Psoas muscle (tissue), 8 donors: ENCODE measurements around the gene PPP2R5A. TPM values are rescaled to one million over a fixed set of nuclear protein-coding genes. Genes with fewer than 3 reads are reported as not detected.
"Not testable (repeated sequence)": the region's sequence is repeated elsewhere in the genome, so short reads cannot be mapped to it uniquely, and the experiment has no call there.

Source experiments
- ATAC-seq, 4 donors: fragments of 200-7000 bp; cut with Tn5 transposase; one replicate each; pipeline ENCODE4 v1.9.1; 2020; ENCODE audit warnings: moderate library complexity in 3 of 4, mild to moderate bottlenecking in 2 of 4
- DNase-seq, 2 donors: peaks; one replicate each; pipeline ENCODE4 v3.0.0-alpha.2; 2020
- H3K27ac ChIP-seq: fragments of 200-600 bp; one replicate; pipeline ENCODE4 v1.8.0; 2022
- H3K27me3 ChIP-seq, 3 donors: fragments of 200-600 bp in 1 of 3; one replicate each; pipeline versions ENCODE4 v1.6.1 to v1.8.0; 2013 to 2022; ENCODE audit warnings: low read length in 2 of 3, mild to moderate bottlenecking in 2 of 3, moderate library complexity in 1 of 3; ENCODE audit not compliant: insufficient read depth in 3 of 3
- H3K36me3 ChIP-seq, 2 donors: fragments of 200-600 bp in 1 of 2; one replicate each; pipeline versions ENCODE4 v1.6.1 to v1.8.0; 2013 to 2022; ENCODE audit warnings: low read depth in 1 of 2, mild to moderate bottlenecking in 1 of 2, moderate library complexity in 1 of 2; ENCODE audit not compliant: insufficient read depth in 1 of 2
- H3K4me1 ChIP-seq: fragments of 200-600 bp; one replicate; pipeline ENCODE4 v1.8.0; 2022
- H3K4me3 ChIP-seq: fragments of 200-600 bp; one replicate; pipeline ENCODE4 v1.8.0; 2022; ENCODE audit warnings: mild to moderate bottlenecking
- H3K9me3 ChIP-seq: fragments of 200-600 bp; one replicate; pipeline ENCODE4 v1.8.0; 2022
- WGBS, 3 donors: extraction: QIAGEN DNeasy Blood & Tissue Kit; methylation state at CpG; one replicate each; pipeline versions ENCODE4 v1.1.6 to v1.1.7; 2013; 5-methylcytosine and 5-hydroxymethylcytosine counted together
- intact Hi-C, 2 donors: fragments of 100-400 bp; cut with DNase I; formaldehyde crosslinking; loops; one replicate each; pipeline versions ENCODE4 v1.11.0 to v1.14.2; 2022
- polyA plus RNA-seq, 3 donors: library from polyadenylated mRNA; stranded (reverse); fragments of 200-250 nt; gene quantifications; one replicate each; pipeline ENCODE4 v1.2.3, GENCODE V29; 2013
- total RNA-seq, 4 donors: library from RNA; stranded (reverse); fragmentation: NEBNext Ultra II Directional in 2 of 4; extraction: Animal tissue kit (Norgen Biotek cat#: 25700) in 2 of 4; gene quantifications; one replicate each; pipeline versions ENCODE4 v1.2.1 to v1.2.4, GENCODE V29; 2021 to 2023
- TF ChIP-seq, protein P1 (sequence below): fragments of 200-600 bp; IDR thresholded peaks from one replicate; pipeline ENCODE4 v1.8.0; 2022; ENCODE audit warnings: antibody characterized with exemption
- donor health status: healthy with polysubstance abuse.
- donor health status: DM: no; HTN: no; CAD: no; lungs with moderate emphysema.
- donor health status: Bipolar disorder and iron deficiency.
- donor health status: healthy.
- donor health status: DM: yes; HTN: yes; CAD: no.
- donor health status: DM: no; HTN: no; CAD: no.
- donor health status: DM: no; HTN: no; CAD: no.
- donor health status: DM: yes; HTN: yes; CAD: no.

PPP2R5A gene
- total and polyA plus RNA-seq, 7 donors, result 27.7 to 55.1 (median 29.7) TPM

DNA sequence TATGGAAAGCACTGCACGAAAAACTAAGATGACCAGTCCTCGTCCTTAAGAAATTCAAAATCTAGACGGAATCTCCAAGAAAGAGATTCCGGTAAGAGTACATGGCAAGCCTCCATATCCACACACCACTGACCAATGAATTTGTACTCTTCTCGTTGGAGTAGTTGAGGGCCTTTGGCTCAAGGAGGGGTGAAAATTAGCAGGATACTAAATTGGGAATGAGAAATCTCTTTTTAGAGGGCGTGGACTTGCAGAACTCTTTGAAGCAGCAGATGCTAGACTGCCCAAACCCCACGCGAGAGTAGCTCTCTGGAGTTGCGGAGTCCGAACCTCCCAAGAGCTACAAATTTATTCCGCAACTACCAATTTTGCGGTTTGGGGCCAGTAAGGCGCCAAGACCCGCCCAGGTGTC lies 872 bp upstream of the PPP2R5A start:
- peak overlapping the region; percentile 100 for H3K27ac ChIP-seq
- H3K27me3 ChIP-seq, result no peaks in the 10 kb centered on the region
- WGBS, 3 donors, result 12% methylated on average over 14 of the region's 14 CpGs
- H3K9me3 ChIP-seq, result no peaks in the 10 kb centered on the region
- TF ChIP-seq, protein P1, sequence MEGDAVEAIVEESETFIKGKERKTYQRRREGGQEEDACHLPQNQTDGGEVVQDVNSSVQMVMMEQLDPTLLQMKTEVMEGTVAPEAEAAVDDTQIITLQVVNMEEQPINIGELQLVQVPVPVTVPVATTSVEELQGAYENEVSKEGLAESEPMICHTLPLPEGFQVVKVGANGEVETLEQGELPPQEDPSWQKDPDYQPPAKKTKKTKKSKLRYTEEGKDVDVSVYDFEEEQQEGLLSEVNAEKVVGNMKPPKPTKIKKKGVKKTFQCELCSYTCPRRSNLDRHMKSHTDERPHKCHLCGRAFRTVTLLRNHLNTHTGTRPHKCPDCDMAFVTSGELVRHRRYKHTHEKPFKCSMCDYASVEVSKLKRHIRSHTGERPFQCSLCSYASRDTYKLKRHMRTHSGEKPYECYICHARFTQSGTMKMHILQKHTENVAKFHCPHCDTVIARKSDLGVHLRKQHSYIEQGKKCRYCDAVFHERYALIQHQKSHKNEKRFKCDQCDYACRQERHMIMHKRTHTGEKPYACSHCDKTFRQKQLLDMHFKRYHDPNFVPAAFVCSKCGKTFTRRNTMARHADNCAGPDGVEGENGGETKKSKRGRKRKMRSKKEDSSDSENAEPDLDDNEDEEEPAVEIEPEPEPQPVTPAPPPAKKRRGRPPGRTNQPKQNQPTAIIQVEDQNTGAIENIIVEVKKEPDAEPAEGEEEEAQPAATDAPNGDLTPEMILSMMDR, result no peak
- intact Hi-C loops, result loop anchor here (2.0 to 5.0 kb wide), 5 partner anchors 46 to 433 kb away; no protein-coding TSS in a partner anchor
- peaks cover 16% of the 10 kb centered on the region for H3K4me1 ChIP-seq
- DNase-seq, result no peak
- peak overlapping the region; percentile 96 for H3K4me3 ChIP-seq
- H3K36me3 ChIP-seq, result no peaks in the 10 kb centered on the region
- ATAC-seq, result no peak

DNA sequence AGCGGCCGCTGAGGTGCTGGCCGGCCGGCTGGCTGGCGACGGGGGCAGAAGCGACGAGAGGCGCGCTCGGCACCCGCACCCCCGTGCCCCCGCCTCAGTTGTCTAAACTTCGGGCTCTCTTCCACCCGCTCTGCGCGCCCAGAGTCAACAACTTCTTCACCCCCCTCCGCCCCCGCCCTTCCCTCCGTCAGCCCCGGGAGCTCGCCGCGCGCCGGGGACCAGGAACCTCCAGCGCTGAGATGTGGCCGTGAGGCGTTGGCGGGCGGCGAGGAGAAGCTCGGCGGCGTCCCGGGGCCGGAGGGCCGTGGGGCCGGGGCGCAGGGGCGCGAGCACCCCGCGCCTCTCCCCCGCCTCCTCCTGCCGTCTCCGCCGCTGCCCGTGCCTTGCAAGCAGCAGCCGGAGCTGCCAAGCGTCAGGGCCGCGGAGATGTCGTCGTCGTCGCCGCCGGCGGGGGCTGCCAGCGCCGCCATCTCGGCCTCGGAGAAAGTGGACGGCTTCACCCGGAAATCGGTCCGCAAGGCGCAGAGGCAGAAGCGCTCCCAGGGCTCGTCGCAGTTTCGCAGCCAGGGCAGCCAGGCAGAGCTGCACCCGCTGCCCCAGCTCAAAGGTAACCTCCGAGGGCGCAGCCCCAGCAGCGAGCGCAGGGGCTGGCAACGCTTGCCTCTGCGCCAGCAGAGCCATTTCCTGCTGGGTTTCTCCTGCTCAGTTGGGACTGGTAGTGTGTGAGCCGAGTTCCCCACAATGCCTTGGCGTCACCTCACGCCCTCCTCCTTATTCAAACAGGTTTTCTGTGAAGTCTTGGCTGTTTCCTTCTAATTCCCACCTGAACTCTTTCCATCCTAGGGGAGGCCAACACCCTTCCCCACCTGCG lies 710 bp downstream of the PPP2R5A start:
- peak; percentile 31 to 42 (median 36) for ATAC-seq
- Histone ChIP-seq H3K27ac (peak overlapping the region; percentile 100), H3K4me1 (peaks cover 31% of the 10 kb centered on the region), H3K36me3 (no peaks in the 10 kb centered on the region), H3K4me3 (peak overlapping the region; percentile 96), H3K9me3 (no peaks in the 10 kb centered on the region), H3K27me3 (no peaks in the 10 kb centered on the region)
- WGBS, 3 donors, result 0% methylated on average over 48 to 85 of the region's 85 CpGs
- intact Hi-C loops, result loop anchor here (2.0 to 5.0 kb wide), 4 partner anchors 47 to 165 kb away; no protein-coding TSS in a partner anchor
- DNase-seq, result peak; percentile 73 to 86
- TF ChIP-seq, protein P1, result no peak

DNA sequence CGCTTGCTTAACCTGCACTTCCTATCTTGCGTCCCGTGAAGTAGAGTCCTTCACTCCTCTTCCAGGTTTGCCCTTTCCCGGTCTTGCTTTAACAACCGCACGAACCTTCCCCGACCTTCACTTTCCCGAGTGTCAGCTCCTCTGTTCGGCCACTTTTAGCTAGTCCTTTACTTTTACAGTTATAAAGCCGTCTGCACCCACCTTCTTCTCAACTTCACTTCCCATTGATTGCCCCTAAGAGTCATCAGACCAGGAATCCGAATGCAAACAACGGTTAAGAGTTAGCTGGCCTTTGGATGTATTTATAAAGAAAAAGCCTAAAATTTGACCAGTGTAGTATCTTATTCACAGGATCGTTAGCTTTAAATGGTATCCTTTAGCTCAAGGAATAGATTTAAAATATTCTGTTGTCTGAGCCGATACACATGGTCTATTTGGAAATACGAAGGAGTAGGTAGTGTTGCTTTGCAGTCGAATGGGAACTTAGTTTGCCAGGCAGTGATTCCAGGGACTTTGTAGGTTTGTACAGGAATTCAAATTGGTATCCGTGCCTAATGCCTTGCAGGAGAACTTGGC lies 1.4 kb downstream of the PPP2R5A start:
- TF ChIP-seq, protein P1, result no peak
- H3K36me3 ChIP-seq, result no peaks in the 10 kb centered on the region
- peaks cover 38% of the 10 kb centered on the region for H3K4me1 ChIP-seq
- no peaks in the 10 kb centered on the region for H3K9me3 ChIP-seq
- H3K27ac ChIP-seq, result peak overlapping the region; percentile 100
- ATAC-seq (peak in 1 of 4 donors; percentile 1), DNase-seq (no peak)
- WGBS, 3 donors, result 0 to 1% (median 0%) methylated on average over 17 of the region's 17 CpGs
- H3K27me3 ChIP-seq, result no peaks in the 10 kb centered on the region
- intact Hi-C loops, result loop anchor here in 1 of 2 donors (5.0 kb wide), 1 partner anchor 164 kb away; no protein-coding TSS in a partner anchor
- H3K4me3 ChIP-seq, result peak overlapping the region; percentile 96

DNA sequence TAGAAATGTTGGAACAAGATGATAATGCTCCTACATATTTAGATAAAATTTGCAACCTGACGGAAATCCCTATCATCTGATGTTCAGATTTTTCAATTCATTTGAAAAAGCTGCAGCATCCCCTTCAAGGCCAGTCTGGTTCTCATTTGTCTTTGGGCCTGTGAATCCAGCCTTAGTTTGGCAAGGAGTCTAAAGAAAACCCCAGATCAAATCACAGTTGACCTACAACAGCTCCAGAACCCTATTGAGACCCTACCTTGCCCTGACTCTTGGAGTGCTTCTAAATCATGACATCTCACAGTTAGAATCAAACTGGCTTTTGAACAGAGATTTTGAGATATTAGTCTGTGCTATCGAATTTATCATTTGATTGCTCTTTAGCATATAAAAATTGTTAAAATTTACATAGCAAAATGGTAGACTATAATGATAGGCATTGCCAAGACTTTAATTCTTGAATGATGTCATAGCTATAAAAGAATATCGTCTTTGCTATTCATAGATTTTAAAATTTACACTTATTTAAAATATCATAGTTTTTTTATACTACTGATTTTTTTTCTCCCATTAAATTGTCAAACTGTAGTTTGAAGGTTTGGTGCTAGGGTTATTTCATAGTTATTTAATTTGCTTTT lies 2.2 kb downstream of the PPP2R5A start:
- no peaks in the 10 kb centered on the region for H3K36me3 ChIP-seq
- no peak for DNase-seq
- H3K27me3 ChIP-seq, result no peaks in the 10 kb centered on the region
- ATAC-seq, result no peak
- TF ChIP-seq, protein P1, result no peak
- H3K4me3 ChIP-seq, result peak overlapping the region; percentile 96
- WGBS, 3 donors, result 19 to 34% (median 22%) methylated on average over 3 of the region's 3 CpGs
- peaks cover 45% of the 10 kb centered on the region for H3K4me1 ChIP-seq
- peak overlapping the region; percentile 100 for H3K27ac ChIP-seq
- H3K9me3 ChIP-seq, result no peaks in the 10 kb centered on the region
- intact Hi-C loops, result loop anchor here in 1 of 2 donors (5.0 kb wide), 1 partner anchor 165 kb away; no protein-coding TSS in a partner anchor

DNA sequence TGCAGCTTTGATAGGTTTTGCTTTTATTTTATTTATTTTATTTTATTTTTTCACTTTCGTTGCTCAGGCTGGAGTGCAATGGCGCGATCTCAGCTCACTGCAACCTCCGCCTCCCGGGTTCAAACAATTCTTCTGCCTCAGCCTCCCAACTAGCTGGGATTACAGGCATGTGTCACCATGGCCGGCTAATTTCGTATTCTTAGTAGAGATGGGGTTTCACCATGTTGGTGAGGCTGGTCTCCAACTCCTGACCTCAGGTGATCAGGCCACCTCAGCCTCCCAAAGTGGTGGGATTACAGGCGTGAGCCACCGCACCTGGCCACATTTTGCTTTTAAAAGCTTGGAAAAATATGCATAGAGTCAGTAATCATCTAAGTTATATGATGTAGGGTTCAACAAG lies 2.8 kb downstream of the PPP2R5A start:
- Histone ChIP-seq H3K4me1 (peaks cover 51% of the 10 kb centered on the region), H3K4me3 (peak overlapping the region; percentile 96), H3K27ac (peak overlapping the region; percentile 100)
- H3K27me3 ChIP-seq, H3K36me3 ChIP-seq, DNase-seq, H3K9me3 ChIP-seq, ATAC-seq: not testable (repeated sequence)
- WGBS, 3 donors, result 66 to 78% (median 72%) methylated on average over 9 of the region's 9 CpGs
- intact Hi-C loops, result loop anchor here in 1 of 2 donors (5.0 kb wide), 1 partner anchor 166 kb away; no protein-coding TSS in a partner anchor
